Activated CD8-positive, alpha-beta memory T cell treated with anti-CD3 and anti-CD28 coated beads for 24 hours (primary cell): ENCODE data around the gene HSD3B7.
"Not testable (repeated sequence)": the region's sequence is repeated elsewhere in the genome, so short reads cannot be mapped to it uniquely, and the experiment has no call there.

Experiments used
- DNase-seq: peaks from one replicate; pipeline ENCODE4 v3.0.0-alpha.2; 2020

The HSD3B7 gene

GRCh38 chr16:31002250-31002700 lies 17.3 kb downstream of the HSD3B7 start:
- DNase-seq, result no peak

DNA sequence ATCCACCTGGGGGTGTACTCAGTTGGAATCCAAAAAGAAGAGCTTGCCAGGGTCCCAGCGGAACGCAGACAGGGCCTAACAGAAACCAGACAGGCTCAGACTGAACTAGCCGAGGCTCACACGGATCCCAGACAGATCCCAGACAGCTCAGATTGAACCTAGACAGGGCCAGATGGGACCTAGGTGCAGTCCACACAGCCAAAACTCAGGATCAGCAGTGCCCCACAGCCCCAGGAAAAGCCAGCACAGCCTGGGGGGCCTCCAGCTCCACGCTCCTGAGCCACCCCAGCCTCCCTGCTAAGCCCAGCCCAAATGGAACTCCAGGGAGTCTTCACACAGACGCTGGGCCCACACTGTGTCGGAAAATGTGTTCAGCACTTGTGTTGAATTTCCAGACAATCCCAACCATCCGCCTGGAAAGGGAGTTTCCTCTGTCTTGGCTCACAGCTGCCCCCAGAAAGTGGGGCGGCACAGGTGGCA lies 17.9 kb downstream of the HSD3B7 start:
- DNase-seq, result no peak

GRCh38 chr16:31003744-31004143 lies 18.7 kb downstream of the HSD3B7 start:
- DNase-seq, result no peak

DNA sequence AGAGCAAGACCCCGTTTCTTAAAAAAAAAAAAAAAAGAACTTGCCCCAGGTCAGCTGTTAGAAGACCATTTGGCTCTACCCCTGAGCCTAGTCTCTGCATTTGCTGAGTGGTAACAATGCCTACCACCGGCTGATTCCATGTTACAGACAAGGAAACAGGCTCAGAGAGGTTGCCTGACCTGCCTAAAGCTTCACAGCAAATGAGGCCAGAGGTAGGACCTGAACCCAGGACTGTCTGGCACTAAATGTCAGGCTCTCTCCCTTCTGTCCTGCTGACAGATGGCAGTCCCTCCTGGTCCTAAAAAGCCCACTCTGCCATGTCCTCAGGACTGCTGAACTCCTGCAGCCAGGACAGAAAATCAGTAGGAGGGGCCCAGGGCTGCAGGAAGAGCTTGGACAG lies 19.7 kb downstream of the HSD3B7 start:
- DNase-seq, result no peak

DNA sequence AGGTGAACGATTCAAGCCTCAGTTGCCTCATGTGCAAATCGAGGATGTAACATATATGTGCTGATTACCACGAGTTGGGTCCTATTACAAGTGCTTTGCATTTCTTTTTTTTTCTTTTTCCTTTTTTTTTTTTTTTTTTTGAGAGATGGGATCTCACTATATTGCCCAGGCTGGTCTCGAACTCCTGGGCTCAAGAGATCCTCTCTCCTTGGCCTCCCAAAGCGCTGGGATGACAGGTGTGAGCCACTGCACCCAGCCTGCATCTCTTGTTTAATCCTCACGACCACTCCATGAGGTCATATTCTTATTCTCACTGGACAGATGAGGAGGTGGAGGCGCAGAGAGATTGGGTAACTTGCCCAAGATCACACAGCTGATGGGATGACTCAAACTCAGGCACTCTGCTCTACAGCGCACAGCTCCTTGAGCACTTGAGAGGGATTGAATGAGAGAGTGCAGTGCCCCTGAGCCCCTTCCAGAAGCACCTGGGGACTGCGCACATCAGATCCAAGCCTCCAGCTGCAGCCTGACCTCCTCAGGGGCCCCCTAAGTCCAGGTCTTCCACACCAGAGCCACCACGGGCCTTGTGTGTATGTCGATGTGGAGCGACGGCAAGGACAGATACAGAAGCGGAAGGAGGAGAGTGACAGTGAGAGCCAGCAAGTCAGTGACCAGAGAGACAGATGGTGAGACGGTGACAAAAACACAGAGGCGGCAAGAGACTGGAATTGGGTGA lies 20.5 kb downstream of the HSD3B7 start:
- DNase-seq, result no peak

- no peak for DNase-seq
These were observed 21.0 kb downstream of the HSD3B7 start for GRCh38 chr16:31006086-31006385.

GRCh38 chr16:31006589-31006988 lies 21.6 kb downstream of the HSD3B7 start:
- no peak for DNase-seq

- DNase-seq, result no peak
These were observed 22.7 kb downstream of the HSD3B7 start for GRCh38 chr16:31007684-31008083.

GRCh38 chr16:31008149-31008548 lies 23.1 kb downstream of the HSD3B7 start:
- no peak for DNase-seq

- no peak for DNase-seq
These were observed 23.5 kb downstream of the HSD3B7 start for GRCh38 chr16:31008551-31008950.

- no peak for DNase-seq
These were observed 24.1 kb downstream of the HSD3B7 start for GRCh38 chr16:31009120-31009519.

- DNase-seq, result no peak
These were observed 25.0 kb downstream of the HSD3B7 start for GRCh38 chr16:31009894-31010584.

DNA sequence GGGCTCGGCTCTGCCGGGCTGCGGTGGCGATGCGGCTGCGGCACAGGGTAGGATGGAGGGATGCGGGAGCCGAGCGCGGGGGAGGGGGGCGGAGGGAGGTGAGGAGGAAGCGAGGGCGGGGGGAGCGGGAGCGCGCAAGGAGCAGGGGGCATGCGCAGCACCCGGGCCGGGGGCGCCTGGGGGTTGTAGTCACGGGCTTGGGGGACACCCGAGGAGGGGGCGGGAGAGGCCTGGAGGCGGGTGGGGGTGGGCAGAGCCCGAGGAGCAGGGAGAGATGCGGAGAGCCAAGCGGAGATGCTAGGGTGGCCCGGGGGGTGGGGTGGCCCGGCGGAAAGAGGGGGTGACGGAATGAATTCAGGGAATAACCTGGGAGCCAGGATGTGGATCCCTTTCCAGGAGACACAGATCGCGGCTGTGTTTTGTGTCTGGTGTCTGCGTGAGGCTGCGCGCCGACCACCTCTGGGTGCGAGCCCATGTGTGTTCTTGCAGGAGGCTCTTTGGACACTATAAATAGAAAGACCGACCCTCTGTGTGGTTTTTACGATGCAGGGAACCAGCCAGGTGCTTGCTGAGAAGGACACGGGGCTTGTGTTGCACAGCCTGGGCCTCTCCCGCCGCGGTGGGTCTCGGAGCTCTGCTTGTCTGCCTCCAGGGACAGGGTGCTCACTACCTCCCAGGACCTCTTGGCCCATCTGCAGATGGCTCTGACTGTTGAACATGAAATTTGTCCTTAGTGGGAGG lies 25.7 kb downstream of the HSD3B7 start, which contains the start of gene STX1B:
Gene STX1B (minus strand): TSS at position 54 of the 741 bp plus-strand sequence. CDS start 242 bp downstream, outside the sequence.
- peak; percentile 67 for DNase-seq

GRCh38 chr16:31011815-31012214 lies 26.8 kb downstream of the HSD3B7 start:
- not testable (repeated sequence) for DNase-seq

GRCh38 chr16:31013292-31013691 lies 28.3 kb downstream of the HSD3B7 start:
- not testable (repeated sequence) for DNase-seq

DNA sequence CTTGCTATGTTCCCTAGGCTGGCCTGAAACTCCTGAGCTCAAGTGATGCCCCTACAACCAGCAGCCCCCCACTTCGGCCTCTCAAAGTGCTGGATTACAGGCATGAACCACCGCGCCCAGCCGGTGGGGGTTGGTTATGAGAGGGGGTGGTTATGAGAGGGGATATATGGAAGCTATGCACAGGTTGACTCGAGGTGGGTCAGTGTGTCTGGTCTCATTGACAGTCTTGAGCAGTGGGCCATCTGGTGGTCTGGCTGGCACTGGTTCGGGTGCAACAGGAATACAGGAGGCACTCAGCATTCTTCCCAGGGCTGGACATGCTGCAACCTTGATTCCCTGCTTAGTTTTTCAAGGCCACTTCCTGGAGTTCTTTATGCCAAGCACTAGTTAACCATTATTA lies 31.0 kb downstream of the HSD3B7 start:
- no peak for DNase-seq

GRCh38 chr16:31017756-31018155 lies 32.7 kb downstream of the HSD3B7 start:
- DNase-seq, result not testable (repeated sequence)

GRCh38 chr16:31020536-31020935 lies 35.5 kb downstream of the HSD3B7 start:
- no peak for DNase-seq

GRCh38 chr16:31022544-31023251 lies 37.7 kb downstream of the HSD3B7 start:
- DNase-seq, result no peak

DNA sequence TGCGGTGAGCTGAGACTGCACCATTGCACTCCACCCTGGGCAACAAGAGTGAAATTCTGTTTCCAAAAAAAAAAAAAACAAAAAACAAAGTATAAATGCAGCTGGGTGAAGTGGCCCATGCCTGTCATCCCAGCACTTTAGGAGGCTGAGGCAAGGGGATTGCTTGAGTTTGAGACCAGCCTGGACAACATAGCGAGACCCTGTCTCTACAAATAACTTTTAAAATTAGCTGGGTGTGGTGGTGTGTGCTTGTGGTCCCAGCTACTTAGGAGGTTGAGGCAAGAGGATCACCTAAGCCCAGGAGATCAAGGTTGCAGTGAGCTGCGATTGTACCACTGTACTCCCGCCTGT lies 38.2 kb downstream of the HSD3B7 start:
- no peak for DNase-seq

DNA sequence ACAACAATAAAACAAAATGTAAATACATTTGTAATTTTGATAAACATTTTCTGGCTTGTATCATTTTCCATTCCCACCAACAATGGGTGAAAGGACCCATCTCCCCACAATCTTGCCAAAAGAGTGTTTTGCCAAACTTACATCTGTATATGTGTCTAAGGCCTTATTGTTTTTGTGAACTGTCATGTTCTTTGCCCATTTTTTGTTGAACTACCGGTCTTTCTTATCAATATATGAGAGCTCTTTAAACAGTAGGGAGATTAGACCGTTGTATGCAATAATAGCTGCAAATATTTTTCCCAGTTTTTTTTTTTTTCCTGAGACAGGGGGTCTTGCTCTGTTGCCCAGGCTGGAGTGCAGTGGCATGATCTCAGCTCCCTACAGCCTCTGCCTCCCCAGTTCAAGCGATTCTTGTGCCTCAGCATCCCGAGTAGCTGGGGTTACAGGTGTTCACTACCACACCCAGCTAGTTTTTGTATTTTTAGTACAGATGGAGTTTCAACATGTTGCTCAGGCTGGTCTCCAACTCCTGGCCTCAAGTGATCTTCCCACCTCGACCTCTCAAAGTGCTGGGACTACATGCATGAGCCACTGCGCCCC lies 38.7 kb downstream of the HSD3B7 start:
- no peak for DNase-seq

DNA sequence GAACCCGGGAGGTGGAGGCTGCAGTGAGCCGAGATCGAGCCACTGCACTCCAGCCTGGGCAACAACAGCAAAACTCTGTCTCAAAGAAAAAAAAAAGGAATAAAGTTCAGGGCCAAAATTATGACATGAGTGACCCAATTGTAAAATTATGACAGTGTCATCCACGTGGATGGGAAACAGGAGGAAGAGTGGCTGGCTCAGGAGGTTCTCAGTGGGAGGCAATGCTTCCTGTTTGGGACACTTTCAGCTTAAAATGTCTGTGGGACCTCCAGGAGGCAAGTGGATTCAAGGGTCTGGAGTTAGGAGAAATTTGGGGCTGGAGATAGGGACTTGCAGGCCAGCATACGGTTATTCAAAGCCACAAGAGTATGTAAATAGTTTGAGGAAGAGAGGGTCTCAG lies 40.3 kb downstream of the HSD3B7 start:
- no peak for DNase-seq

DNA sequence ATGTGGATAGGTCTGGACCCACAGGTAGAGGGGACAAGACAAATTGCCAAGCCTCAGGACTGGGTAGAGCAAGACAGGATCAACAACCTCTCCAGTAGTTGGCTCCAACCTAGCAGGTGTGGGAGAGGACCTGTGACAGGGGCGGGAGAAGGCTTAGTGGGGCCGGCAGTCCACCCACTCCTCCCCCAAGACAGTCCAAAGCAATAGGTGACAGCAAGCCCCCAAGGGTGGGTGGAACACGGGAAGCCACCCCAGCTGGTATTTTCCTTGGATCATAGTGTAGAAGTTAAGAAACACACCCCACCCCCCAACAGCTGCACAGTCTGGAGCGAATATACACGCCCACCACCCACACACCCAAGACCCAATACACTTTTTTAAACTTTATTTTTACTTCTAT lies 44.3 kb downstream of the HSD3B7 start:
- DNase-seq, result no peak
